GM12878 (cell line): ENCODE results near the gene ANKRD62.

Source experiments
- FOXM1 ChIP-seq: IDR thresholded peaks from 2 replicates; pipeline ENCODE4 v1.6.1; 2012; ENCODE audit warnings: low read depth, mild to moderate bottlenecking, inconsistent platforms, low read length, moderate library complexity
- MXI1 ChIP-seq: fragments of 150-350 bp; IDR thresholded peaks from 2 replicates; pipeline ENCODE4 v1.6.1; 2011; ENCODE audit warnings: low read depth, mild to moderate bottlenecking, inconsistent platforms, low read length, improper control_type of control experiment
- POLR2AphosphoS5 ChIP-seq: IDR thresholded peaks from 2 replicates; pipeline ENCODE4 v1.6.1; 2011; ENCODE audit warnings: mild to moderate bottlenecking, low read length, inconsistent platforms
- RCOR1 ChIP-seq: conservative IDR thresholded peaks from 2 replicates; pipeline ENCODE4 v1.6.1; 2012; ENCODE audit warnings: low read depth, low read length, improper control_type of control experiment
- ZNF207 ChIP-seq: fragments of 450-650 bp; IDR thresholded peaks from 2 replicates; pipeline ENCODE4 v1.6.1; 2014; ENCODE audit warnings: antibody characterized with exemption, mild to moderate bottlenecking, borderline replicate concordance
- ZZZ3 ChIP-seq: IDR thresholded peaks from 2 replicates; pipeline ENCODE4 v1.6.1; 2011; ENCODE audit warnings: low read depth; ENCODE audit not compliant: control insufficient read depth, insufficient read length
- TF ChIP-seq, protein P1 (sequence below): IDR thresholded peaks from 2 replicates; pipeline ENCODE4 v1.6.1; 2011; ENCODE audit warnings: borderline replicate concordance, low read depth, mild to moderate bottlenecking, moderate library complexity, mixed read lengths, low read length; ENCODE audit not compliant: insufficient read depth; ENCODE audit errors: extremely low read length
- TF ChIP-seq, protein P2 (sequence below): IDR thresholded peaks from 2 replicates; pipeline ENCODE4 v1.6.1; 2012; ENCODE audit warnings: low read length, inconsistent platforms
- TF ChIP-seq, protein P3 (sequence below): fragments of 450-650 bp; IDR thresholded peaks from 2 replicates; pipeline ENCODE4 v1.6.1; 2017; ENCODE audit warnings: mild to moderate bottlenecking, low read depth, inconsistent platforms; ENCODE audit not compliant: poor library complexity, severe bottlenecking

DNA sequence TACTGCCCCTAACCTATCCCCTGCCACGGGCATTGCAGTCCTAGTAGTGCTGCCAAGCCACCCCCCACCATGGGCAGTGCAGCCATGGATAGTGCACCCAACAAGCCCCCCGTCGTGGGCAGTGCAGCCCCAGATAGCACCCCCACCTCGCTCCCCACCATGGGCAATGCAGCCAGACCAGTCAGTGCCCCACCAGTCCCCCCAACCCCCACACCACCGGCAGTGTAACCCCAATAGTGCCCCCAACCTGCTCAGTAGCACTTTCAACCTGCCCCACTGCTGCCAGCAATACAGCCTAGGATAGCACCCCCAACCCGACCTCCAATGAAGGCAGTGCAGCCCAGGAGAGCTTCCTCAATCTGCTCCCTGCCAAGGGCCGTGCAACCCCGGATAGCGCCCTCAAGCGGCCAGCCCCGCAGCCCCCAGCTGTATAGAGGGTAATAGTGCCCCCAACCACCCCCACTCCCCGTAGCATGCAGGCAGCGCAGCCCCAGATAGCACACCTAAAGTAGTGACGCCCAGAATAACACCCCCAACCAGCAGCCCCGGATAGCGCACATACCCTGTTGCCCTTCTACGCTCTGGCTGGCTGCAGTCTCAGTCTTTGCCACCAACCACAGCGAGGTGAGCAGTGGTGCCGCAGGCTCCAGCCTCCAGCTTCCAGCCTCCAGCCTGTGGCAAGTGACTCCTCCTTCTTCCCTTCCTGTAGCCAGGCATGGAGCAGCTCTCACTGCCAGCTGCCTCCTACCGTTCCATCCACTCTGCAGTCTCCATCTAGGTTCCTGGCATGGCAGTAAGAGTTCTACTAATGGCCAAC, 45.4 kb upstream of the ANKRD62 start:
- TF ChIP-seq POLR2AphosphoS5 (no peak), ZNF207 (no peak), ZZZ3 (no peak), RCOR1 (no peak), FOXM1 (no peak), MXI1 (no peak)
- TF ChIP-seq, protein P1, sequence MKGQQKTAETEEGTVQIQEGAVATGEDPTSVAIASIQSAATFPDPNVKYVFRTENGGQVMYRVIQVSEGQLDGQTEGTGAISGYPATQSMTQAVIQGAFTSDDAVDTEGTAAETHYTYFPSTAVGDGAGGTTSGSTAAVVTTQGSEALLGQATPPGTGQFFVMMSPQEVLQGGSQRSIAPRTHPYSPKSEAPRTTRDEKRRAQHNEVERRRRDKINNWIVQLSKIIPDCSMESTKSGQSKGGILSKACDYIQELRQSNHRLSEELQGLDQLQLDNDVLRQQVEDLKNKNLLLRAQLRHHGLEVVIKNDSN: no peak
- TF ChIP-seq, protein P2, sequence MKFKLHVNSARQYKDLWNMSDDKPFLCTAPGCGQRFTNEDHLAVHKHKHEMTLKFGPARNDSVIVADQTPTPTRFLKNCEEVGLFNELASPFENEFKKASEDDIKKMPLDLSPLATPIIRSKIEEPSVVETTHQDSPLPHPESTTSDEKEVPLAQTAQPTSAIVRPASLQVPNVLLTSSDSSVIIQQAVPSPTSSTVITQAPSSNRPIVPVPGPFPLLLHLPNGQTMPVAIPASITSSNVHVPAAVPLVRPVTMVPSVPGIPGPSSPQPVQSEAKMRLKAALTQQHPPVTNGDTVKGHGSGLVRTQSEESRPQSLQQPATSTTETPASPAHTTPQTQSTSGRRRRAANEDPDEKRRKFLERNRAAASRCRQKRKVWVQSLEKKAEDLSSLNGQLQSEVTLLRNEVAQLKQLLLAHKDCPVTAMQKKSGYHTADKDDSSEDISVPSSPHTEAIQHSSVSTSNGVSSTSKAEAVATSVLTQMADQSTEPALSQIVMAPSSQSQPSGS: no peak
- TF ChIP-seq, protein P3, sequence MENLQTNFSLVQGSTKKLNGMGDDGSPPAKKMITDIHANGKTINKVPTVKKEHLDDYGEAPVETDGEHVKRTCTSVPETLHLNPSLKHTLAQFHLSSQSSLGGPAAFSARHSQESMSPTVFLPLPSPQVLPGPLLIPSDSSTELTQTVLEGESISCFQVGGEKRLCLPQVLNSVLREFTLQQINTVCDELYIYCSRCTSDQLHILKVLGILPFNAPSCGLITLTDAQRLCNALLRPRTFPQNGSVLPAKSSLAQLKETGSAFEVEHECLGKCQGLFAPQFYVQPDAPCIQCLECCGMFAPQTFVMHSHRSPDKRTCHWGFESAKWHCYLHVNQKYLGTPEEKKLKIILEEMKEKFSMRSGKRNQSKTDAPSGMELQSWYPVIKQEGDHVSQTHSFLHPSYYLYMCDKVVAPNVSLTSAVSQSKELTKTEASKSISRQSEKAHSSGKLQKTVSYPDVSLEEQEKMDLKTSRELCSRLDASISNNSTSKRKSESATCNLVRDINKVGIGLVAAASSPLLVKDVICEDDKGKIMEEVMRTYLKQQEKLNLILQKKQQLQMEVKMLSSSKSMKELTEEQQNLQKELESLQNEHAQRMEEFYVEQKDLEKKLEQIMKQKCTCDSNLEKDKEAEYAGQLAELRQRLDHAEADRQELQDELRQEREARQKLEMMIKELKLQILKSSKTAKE: no peak
